GM18909 (cell line): ENCODE data around the gene TST.

ENCODE experiments used
- ATAC-seq: cut with Tn5 transposase; IDR thresholded peaks from one replicate; pipeline ENCODE4 v1.9.1; 2021; ENCODE audit warnings: mild to moderate bottlenecking; ENCODE audit not compliant: unreplicated experiment, poor library complexity

The TST gene

GRCh38 chr22:37032535-37033460 is 13.6 kb upstream of the TST start:
- no peak for ATAC-seq

DNA sequence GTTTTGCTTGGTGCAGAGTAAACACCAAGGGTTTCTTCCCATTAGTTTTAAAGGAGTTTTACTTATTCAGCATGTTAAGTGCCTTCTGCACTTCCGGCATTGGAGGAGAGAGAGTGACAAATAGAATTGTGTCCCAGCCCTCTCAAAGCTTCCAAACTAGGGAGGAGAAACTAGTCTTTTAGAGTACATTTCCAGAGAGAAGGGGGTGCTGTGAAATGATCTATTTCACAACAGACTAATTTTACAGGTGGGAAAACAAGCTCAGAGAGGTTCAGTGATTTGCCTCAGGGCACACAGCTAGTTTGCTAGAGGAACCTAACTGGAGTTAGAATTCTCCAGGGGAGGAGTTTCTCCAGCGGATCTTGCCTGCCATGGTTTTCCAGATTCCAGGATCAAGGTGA is 12.9 kb upstream of the TST start:
- no peak for ATAC-seq

GRCh38 chr22:37030560-37031281 is 11.5 kb upstream of the TST start:
- no peak for ATAC-seq

- no peak for ATAC-seq
Observed at GRCh38 chr22:37028692-37029674, 9.7 kb upstream of the TST start.

DNA sequence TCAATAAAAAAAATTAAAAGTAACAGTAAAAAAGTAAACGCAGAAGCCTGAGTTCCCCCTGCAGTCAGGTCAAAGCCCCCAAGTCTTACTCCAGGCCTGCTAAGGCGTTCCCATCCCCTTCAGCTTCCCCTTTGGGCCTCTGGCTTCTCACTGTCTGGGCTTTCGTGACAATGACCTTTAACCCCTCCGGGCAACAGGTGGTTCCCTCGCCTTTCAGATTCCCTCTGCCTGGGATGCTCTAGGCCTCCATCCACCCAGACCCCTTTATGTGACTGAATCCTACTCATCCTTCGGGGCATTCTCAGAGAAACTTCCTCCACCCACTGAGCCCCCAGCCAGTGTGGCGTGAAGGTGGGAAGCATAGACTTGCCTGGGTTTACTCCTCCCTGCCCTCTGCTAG is 8.3 kb upstream of the TST start:
- no peak for ATAC-seq

GRCh38 chr22:37026325-37026724 is 7.1 kb upstream of the TST start:
- no peak for ATAC-seq

GRCh38 chr22:37025500-37026070 is 6.3 kb upstream of the TST start:
- no peak for ATAC-seq

GRCh38 chr22:37024339-37025157 is 5.3 kb upstream of the TST start:
- no peak for ATAC-seq

DNA sequence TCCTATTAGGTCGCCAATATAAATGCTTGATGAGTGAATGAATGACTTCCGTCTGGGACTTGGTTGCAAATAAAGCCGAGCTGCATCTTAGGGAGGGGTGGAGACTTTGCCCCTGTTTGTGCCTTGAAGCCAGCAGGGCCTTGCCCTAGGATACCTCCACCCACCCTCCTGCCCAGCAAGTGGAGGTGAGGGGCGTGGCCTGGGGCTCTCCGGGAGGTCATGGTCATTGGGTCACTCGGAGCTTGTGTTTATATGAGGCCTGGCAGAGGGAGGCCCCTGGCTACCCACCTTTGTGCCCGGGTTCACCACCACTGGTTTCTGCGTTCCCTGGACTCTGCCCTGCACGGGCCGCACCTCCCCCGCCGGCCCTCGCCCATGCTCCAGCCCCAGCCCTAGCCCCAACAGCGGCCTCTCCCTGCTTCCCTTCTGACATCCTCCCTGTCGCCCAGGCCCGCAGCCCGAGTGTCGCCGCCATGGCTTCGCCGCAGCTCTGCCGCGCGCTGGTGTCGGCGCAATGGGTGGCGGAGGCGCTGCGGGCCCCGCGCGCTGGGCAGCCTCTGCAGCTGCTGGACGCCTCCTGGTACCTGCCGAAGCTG is 4.6 kb upstream of the TST start:
- ATAC-seq: no peak

DNA sequence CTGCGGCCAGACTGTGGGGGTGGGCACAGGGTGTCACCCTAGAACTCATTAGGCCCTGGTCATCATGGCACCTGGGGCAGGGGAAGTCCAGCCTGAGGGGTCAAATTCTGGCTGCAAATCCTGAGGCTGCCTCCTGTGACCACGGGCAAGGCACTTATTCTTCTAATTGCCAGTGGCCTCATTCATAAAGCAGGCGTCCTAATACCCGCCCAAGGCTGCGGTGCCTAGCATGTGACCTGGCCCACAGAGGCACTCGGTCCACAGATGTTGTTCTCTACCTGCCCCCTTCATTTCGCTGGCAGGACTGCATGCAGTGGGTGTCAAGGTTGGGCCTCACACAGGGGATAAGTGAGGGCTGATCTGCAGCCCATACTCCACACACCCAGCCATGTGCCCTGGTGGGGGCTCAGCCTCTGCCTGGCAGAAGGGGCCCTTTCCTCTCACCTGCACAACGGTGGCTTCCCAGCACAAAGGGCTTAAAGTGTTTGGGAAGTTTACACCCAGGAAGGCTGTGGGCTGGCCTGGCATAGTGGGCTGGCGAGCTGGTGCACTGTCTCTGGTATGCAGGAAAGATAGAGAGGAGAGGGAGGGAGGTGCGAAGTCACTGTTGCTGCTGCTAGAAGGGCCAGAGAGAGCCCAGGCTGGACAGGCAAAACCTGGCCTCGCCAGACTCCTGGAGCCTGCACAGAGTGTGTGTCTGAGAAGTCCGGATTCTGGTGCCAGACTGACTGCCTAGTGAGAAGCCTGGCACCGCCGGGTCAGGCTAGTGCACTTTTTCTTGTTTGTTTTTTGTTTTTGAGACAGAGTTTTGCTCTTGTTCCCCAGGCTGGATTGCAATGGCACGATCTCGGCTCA is 3.5 kb upstream of the TST start:
- no peak for ATAC-seq

DNA sequence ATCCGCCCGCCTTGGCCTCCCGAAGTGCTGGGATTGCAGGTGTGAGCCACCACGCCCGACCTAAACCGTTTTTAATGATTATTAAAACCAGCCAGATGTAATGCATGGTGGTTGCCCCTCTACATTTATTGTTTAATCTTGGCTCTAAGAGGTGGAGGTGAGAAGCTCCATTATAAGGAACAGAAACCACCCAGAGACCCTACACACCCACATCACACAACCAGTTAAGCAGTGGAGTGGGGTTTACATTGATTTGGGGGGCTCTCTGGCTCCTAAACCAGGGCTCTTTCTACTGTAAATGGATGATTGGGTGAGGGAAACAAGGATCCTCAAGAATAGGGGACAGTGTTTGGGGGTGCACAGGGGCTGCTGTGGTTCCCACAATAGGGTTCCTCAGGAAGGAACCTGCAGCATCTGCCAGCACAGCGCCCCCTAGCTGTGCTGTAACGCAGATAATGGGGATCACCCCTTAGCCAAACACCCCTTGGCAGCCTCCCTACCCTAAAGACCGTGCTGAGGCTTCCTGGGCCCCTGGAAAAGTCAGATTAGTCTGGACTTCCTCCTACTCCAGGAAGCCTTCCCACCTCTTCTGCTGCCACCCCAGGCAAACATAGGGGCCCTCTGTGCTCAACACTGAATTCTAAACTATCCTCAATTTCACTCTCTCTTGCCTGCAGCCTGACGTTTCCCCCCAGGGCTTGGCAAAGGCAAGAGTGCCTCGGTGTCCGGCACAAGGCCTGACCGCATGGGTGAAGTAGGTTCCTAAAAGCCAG is 2.6 kb upstream of the TST start:
- no peak for ATAC-seq

DNA sequence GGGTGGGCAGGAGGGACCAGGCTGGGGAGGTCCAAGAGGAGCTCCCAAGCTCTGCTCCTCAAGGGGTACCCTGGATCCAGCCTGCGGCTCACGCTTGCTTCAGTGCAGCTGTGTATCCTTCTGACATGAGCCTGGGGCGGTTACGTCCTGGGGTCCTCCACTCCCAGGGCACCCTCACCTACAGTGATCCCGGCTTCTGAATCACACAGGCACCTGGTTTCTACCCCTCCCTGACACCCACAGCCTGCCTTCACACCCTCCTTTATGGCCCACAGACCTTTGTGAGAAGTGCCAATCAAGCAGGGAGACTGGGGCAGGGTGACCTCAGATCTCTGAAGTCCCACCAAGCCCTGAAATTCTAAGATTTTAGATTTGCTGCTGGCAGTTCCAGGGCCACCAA is 1.8 kb upstream of the TST start:
- ATAC-seq: no peak

DNA sequence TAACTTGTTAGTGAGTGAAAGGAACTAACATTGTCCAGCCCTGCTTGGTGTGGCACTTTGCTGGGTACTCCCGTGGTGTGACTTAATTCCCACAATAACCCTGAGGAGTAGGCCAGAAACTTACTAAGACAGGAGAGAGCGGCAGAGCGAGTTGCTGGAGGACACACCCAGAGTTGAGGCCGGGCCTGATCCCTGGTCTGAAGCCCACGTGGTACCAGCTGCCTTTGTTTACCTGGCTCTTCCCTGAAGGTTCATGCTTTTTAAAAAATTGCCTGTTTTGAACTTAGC is 889 bp upstream of the TST start:
- no peak for ATAC-seq

GRCh38 chr22:37018815-37019308 is 385 bp downstream of the TST start:
- ATAC-seq: peak; percentile 15

- no peak for ATAC-seq
Observed at GRCh38 chr22:37018086-37018814, 997 bp downstream of the TST start.

DNA sequence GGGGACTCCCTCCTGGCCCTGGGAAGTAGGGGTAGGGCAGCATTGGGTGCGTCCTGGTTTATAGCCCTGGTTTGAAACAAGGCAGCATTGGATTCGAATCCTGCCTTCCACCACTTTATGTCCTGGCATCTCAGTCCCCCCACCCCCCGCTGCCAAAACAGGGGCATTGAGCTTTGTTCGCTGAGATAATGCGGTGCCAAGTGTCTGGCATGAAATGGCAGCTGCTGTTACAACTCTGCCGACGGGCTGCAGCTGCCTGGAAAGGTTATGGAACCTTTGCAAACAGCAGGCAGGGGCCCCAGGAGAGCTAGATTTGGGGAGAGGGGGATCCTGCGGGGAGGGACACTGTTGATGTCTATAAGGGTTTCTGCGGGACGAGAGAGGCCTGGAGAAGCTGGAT is 1.9 kb downstream of the TST start:
- ATAC-seq: no peak
